GM18867 (cell line): ENCODE data around the gene TTC7B.

Source experiments
- ATAC-seq: cut with Tn5 transposase; IDR thresholded peaks from one replicate; pipeline ENCODE4 v1.9.1; 2021; ENCODE audit warnings: mild to moderate bottlenecking, moderate library complexity; ENCODE audit not compliant: unreplicated experiment

TTC7B gene

GRCh38 chr14:90518941-90519256 lies 297.3 kb downstream of the TTC7B start:
- ATAC-seq: no peak

- ATAC-seq: no peak
Measured at GRCh38 chr14:90518069-90518940, 297.9 kb downstream of the TTC7B start.

DNA sequence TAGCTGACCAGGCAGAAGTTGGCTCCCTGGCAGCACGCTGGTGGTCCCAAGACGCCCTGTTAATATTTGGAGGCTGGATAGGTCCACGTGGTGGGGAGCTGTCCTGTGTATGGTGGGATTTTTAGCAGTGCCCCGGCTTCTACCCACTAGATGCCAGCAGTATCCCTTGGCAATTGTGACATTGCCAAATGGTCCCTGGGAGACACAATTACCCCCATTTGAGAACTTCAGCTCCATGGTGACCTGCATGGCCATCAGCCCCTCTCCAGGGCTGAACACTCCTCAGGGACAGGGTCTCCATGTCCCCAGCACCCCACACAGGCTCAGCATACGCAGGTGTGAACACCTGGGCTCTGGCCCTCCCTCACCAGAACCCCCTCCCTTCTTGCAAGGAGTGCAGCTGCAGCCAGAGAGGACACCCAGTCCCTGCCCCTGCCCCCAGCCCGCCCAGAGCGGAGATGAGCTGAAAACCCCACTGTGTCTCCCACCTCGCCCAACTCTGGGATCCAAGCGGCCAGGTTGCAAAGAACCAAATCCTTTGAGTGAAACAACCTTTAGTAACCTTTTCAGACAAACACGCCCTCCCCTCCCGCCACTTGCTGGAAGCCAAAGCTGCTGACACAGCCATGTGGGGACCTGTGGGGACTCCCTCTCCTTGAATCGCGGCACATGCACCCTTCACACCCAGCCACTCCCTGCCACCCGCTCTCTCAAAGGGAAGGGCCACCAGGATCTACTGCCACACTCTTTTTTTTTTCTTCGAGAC lies 299.0 kb downstream of the TTC7B start:
- ATAC-seq: no peak

GRCh38 chr14:90514566-90514965 lies 301.7 kb downstream of the TTC7B start:
- no peak for ATAC-seq

GRCh38 chr14:90514015-90514398 lies 302.2 kb downstream of the TTC7B start:
- ATAC-seq: no peak

- no peak for ATAC-seq
Measured at GRCh38 chr14:90513161-90514014, 302.8 kb downstream of the TTC7B start.

DNA sequence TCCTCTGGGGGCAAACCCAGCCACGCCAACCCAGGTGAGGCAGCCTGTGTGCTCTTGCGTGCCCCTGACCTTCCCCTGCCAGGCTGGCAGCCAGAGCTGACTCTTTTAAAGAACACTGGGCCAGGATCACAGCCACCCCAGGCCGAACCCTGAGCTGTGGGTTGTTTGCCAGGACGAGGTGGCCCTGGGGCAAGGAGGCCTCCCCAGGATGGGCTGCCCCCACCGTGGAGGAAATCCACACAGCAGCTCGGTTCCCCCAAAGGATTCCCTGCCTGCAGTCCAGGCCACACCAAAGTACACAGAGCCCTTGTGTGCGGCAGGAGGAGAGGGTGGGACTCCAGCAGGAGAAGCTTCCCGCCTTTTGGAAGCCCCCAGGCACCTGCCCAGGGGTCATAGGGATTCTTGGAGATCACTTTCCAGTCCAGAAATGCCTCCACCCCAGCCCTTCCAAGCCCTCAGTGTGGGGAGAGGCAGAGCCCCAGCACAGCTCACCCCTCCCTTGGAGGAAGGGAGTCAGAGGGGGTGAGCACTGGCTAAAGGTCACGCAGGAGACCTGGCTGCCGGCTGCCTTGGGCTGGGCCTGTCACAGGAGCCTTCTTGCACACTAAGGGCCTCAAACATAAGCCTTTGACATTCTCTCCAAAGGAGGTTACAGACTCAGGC lies 303.8 kb downstream of the TTC7B start:
- ATAC-seq: no peak

DNA sequence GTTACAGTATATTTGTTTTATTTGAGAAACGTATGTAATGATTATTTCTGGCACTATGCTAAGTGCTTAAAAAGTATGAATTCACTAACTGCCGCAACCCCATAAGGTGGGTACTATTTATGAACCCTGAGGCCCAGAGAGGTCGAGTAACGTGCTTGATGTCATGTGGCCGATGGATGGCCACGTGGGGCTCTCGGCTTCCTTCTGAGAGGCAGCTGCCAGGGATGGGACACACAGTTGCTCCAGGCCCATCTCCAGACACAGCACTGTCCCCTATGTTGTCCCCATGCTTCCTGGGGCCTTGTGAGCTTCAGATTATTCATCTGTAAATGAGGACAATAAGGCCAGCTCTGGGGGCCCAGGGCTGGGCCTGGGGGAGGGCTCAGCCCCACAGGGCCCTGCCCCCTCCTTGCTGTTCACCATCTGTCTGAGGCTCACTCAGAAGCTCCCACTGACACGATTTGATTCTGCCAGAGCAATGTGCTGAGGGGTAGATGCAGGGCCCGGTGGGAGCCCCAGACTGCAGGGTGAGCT lies 304.4 kb downstream of the TTC7B start:
- no peak for ATAC-seq

GRCh38 chr14:90511252-90511651 lies 305.0 kb downstream of the TTC7B start:
- ATAC-seq: no peak

DNA sequence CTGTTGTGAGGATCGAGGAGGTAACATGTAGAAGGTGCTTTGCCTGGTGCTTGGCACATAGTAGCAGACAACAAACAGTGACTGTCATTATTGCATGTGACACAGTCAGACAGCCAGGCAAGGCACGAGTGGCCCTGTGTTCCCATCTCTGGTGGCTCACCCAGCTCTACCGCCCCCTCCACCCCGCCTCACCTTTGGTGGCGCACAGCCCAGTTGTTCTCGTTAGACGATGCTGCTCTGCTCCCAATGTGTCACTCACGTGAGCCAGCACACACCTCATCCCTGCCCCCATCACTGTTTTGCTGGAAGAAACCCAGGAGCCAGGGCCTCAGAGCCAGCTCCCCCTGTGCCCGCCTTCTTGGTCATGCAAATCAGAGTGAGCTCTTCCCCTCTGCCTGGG lies 306.1 kb downstream of the TTC7B start:
- no peak for ATAC-seq

GRCh38 chr14:90509403-90509802 lies 306.8 kb downstream of the TTC7B start:
- ATAC-seq: no peak

DNA sequence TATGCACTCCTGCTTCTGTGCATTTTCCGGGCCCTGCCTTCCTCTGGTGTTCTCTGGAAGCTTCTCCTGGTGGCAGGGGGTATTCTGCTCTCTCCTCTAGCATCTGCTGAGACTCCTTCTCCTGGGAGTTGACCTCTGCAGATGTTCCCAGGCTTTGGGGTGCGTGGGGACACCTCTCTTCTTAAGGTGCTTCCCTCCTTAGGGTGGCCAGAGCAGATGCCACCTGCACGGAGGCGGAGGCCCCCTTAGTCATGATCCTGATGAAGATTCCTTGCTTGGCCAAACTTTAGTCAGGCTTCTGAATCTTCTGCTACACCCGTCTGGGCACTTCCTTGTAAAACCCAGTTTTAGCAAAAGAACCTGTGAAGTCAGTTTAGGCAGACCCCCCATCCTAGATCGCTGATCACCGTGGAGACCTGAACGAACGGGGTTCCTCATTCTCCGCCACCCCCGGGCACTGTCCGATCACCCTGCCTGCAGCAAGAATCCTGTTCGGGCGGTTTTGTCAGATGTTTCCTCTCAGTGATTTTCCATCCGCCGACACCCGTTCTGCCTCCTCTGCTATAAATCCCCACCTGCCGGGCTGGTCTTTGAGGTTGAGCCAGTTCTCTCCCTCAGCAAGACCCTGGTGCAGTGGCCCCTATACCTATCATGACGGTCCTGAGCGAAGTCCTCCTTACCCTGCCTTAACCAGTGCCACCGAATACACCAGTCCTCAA lies 307.5 kb downstream of the TTC7B start:
- no peak for ATAC-seq

DNA sequence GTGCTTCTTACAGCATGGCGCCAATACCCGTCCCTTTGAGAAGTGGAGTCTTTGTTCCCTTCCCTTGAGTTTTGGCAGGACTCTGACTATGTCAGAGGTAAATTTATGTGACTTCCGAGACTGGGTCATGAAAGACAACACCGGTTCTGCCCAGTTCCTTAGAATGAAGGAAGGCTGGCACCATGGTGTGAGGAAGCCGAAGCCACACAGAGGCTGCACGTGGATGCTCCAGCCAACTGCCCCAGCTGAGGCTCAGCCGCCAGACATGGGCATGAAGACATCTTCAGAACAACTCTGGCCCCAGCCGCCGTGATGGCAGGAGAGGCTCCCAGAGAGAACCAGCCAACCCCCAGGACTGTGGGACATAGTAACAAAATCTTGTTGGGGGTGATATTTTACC lies 308.2 kb downstream of the TTC7B start:
- ATAC-seq: no peak

DNA sequence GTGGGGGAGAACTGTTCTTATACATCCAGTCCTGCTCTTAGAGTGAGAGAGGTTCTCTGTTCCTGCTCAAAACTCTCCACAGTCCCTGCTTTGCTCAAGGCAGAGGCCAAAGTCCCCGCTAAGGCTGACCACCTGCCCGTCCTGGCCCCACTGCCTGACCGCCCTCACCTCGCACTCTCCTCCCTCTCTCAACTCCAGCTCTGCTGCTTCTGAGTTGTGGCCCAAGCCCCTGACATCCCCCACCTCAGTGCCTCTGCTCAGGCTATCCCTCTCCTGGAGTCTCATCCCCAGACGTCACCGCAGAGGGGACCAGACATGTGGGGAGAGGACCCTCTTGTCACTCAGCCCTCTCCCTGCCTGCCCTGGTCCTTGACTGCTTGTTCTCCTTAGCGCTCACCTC lies 308.8 kb downstream of the TTC7B start:
- no peak for ATAC-seq

GRCh38 chr14:90506748-90507147 lies 309.5 kb downstream of the TTC7B start:
- no peak for ATAC-seq

DNA sequence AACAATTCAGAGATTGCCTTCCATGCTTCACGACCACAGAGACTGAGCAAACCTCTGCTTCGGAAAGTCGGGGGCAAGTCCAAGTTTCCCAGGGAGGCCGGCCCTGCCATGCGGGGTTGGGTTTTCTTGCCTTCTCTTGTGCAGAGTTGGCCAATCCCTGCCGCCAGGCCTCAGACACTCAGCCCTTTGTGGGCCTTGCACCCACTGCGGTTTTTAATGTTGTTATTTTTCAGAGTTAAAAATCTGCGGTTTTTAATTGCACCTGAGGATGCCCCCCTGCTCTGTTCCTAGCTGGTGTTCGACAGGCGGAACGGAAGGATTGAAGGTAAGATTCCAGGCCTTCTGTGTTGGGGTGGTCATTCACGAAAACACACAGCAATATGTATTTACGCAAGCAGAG lies 310.7 kb downstream of the TTC7B start:
- ATAC-seq: no peak

DNA sequence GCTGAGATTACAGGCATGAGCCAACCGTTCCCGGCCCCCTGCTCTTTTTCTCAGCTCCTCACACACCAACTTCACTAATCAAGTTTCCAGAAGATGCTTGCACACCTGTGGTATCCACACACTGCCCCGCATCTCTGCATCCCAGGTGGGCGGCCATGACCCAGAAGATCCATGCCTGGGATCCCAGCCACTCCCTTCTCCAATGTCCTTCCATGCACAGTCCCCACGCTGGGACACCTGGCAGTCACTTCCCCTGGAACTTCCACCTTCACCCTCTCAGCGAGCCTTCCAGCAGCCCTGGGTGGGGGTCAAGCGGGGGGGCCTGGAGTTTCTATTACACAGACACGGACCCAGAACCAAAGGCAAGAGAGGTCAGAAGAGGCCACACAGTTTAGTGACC lies 311.6 kb downstream of the TTC7B start:
- no peak for ATAC-seq

DNA sequence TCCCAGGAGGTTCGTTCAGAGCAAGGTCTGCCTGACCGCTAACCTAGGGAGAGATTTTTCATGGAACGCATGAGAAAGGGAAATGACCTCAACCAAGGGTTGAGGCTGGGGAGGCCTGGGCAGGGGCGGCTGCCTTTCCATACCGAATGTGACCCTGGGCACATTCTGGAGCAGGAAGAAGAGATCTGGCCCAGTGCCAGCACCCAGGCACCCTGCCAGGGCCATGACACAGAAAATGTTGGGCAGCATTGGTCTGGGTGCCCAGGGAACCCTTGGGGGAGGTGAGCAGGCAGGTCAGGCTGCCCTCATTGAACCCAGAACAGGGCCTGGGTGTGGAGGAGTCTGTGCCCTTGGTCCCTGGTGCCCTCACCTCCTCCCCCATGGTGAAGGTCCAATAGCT lies 312.6 kb downstream of the TTC7B start:
- ATAC-seq: no peak

DNA sequence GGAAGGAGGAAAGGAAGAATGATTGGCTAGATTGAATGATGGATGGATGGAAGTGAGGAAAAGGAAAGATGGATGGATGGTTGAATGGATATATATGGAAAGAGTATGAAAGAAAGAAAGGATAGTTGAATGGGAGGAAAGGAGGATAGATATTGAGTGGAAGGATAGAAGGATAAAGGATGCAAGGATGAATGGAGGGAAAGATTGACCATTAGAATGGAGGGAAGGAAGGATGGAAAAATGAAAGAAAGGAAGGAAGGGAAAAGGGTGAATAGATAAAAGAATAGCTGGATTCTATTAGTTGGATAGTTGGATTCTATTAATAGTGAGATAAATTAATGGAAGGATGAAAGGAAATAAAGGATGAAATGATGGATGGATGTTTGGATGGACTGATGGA lies 313.5 kb downstream of the TTC7B start:
- no peak for ATAC-seq
